RWPE1 (cell line): ENCODE measurements around the gene SDK2.

Experiments used
- CTCF ChIA-PET: fragments of 350-600 bp; sonication (Branson Sonifier 250); formaldehyde crosslinking; extraction: SDS; loops from one replicate; lab custom pipeline; 2021; lab: Yijun Ruan, JAX
- POLR2A ChIA-PET: fragments of 400-600 bp; formaldehyde crosslinking; extraction: SDS; loops from one replicate; lab custom pipeline; 2020; ENCODE audit warnings: antibody characterized with exemption; ENCODE audit not compliant: low non-redundant PET; lab: Yijun Ruan, JAX
- DNase-seq: peaks from one replicate; pipeline ENCODE4 v3.0.0; 2012; ENCODE audit warnings: low spot score
- H3K27ac ChIP-seq: fragments of 450-650 bp; 2 replicates; pipeline ENCODE4 v1.5.1; 2017
- TF ChIP-seq, protein P1 (sequence below): fragments of 450-650 bp; conservative IDR thresholded peaks from 2 replicates; pipeline ENCODE4 v1.5.1; 2017; ENCODE audit warnings: low read depth, mild to moderate bottlenecking

The SDK2 gene

DNA sequence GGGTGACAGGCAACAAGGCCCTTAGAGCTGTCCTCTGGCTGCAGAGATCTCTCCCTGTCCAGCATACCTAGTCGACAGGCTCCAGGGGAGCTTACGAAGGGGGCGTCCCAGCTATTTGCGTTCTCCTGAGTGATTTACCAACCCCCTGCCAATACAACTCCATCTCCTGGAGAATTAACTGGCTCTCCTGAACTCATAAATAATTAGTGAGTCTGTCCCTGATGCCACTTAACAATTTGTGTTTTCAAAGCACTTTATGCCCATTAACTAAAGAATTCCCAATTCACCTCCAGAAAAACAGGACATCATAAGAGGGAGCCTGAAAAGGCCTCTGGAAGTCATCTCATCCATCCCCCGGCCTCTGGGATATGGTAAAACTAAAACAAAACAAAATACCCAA lies 26.7 kb downstream of the SDK2 start:
- no peak for DNase-seq
- TF ChIP-seq, protein P1, sequence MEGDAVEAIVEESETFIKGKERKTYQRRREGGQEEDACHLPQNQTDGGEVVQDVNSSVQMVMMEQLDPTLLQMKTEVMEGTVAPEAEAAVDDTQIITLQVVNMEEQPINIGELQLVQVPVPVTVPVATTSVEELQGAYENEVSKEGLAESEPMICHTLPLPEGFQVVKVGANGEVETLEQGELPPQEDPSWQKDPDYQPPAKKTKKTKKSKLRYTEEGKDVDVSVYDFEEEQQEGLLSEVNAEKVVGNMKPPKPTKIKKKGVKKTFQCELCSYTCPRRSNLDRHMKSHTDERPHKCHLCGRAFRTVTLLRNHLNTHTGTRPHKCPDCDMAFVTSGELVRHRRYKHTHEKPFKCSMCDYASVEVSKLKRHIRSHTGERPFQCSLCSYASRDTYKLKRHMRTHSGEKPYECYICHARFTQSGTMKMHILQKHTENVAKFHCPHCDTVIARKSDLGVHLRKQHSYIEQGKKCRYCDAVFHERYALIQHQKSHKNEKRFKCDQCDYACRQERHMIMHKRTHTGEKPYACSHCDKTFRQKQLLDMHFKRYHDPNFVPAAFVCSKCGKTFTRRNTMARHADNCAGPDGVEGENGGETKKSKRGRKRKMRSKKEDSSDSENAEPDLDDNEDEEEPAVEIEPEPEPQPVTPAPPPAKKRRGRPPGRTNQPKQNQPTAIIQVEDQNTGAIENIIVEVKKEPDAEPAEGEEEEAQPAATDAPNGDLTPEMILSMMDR = no peak
- no peak overlapping the region for H3K27ac ChIP-seq
- ChIA-PET CTCF (no interaction called here), POLR2A (no interaction called here)

GRCh38 chr17:73616873-73617404 lies 27.3 kb downstream of the SDK2 start:
- ChIA-PET CTCF (interaction anchor here (0.6 kb wide), 1 partner anchor 132 kb away, joined by 4 read pairs; no protein-coding TSS in a partner anchor), POLR2A (no interaction called here)
- TF ChIP-seq, protein P1 = no peak
- no peak overlapping the region for H3K27ac ChIP-seq
- DNase-seq = no peak

DNA sequence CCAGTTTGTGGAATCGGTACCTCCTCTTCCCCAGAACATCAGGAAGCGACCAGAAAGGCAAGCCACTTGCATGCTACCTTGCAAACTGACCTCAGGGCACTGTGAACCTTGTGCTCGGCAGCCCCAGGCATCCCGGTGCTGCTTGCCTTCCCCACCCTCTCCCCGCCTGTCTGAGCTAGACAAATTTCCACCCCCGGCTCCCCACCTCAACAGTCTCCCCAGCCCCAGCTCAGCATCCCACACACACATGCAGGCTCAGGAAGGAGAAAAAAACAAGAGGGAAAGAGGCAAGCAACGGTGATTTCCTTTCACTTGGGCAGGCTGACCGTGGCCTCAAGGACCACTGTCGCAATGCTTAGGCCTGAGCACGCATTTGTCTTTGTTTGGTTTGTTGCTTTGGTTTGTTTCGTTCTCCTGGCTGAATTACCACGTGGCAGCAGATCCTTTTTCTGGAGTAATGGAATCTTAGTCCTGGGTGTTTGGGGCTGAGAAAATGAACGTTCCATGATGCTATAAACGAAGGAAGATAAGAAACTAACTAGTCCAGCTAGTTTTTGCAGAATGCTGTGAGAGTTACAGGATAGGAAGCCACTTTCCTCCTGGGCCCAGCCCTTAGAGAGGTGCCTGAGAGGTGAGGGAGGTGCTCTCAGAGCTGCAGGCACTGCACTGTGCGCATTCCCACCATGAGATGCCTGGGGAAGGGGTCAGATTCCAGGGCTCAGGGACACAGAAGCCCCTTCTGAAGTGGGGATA lies 27.9 kb downstream of the SDK2 start:
- ChIA-PET POLR2A (no interaction called here), CTCF (interaction anchor here (0.6 kb wide), 3 partner anchors 132 to 584 kb away, joined by 3 to 4 read pairs (median 4); no protein-coding TSS in a partner anchor)
- TF ChIP-seq, protein P1 = no peak
- DNase-seq = no peak
- no peak overlapping the region for H3K27ac ChIP-seq

DNA sequence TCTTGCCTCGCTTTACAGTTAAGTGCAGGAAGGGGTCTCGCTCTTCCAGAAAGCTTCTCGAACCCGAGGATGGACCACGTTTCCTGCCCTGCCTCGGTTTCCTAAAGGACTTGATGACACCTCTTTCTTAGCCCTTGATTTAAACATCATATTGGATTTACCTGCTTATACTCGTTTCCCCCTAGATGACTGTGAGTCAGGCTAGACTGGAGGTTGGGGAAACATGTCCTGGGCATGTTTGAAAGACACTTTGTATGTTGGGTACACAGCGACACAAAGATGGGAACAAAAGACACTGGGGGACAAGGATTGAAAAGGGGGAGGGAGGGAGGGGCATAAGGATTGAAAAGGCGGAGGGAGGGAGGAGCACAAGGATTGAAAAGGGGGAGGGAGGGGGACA lies 30.0 kb downstream of the SDK2 start:
- CTCF ChIA-PET = no interaction called here
- DNase-seq = no peak
- TF ChIP-seq, protein P1 = no peak
- H3K27ac ChIP-seq = peak overlapping the region; percentile 80
- POLR2A ChIA-PET = no interaction called here

DNA sequence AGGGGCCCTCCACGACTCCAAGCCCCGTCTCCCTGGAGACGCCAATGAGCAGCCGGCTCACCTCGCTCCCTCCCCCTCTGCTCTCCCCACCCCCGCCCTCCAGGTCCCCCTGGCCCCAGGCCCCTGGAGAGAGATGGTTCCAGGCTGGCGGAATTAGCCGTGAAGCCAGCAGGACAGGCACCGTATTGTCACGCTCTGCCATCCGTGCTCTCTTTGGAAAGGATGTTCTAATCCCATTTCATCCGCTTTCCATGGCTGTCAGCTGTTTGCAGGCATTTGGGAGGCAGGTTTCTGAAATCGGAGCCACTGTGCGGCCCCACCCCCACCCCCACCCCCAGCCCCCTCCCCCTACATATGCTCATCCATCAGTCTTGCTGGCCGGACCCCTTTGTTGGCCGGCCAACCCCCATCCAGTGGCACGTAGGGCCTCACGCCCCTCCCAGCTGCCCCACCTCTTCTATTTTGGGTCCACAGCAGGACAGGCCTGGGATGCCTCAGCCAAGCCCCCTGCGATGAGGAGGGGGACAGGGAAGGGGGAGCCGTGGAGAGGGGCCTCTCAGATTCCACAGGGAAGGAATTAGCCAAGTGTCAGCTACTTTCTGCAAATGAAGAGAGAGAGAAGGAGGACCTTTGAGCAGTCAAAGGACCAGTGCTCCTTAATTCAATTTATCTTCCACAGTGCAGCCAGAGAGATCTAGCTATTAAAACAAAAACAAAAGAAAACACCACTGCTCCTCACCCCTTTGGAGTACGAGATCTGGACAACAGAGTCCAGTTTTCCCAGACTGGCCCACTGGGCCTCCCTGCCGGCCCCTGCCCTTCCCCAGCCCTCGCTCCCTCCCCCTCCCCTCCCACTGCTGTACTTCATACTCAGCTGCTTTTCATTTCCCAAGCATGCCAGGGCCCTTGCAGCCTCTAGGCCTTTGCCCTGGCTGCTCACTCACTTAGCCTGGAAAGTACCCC lies 30.7 kb downstream of the SDK2 start:
- ChIA-PET POLR2A (no interaction called here), CTCF (no interaction called here)
- TF ChIP-seq, protein P1 = no peak
- peak overlapping the region; percentile 80 for H3K27ac ChIP-seq
- no peak for DNase-seq

DNA sequence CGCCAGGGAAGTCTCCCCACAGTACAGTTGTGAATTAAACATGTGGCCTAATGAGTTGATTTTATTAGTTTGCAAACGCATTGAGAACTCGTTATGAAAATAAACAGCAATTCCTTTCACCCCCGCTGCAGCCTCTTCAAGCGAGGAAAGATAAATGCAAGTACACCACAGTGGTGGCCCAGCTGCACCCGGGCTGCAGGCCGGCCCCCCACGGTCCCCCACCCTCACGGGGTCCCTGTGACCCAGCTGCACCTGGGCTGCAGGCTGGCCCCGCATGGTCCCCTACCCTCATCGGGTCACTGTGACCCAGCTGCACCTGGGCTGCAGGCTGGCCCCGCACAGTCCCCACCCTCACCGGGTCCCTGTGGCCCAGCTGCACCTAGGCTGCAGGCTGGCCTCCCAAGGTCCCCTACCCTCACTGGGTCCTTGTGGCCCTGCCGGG lies 32.2 kb downstream of the SDK2 start:
- no peak for DNase-seq
- TF ChIP-seq, protein P1 = no peak
- CTCF ChIA-PET = no interaction called here
- POLR2A ChIA-PET = no interaction called here
- no peak overlapping the region for H3K27ac ChIP-seq
